NCI-H2171 treated with DMSO at 0.1 percent for 48 hours (cell line): ENCODE measurements around the gene AKAP6.

ENCODE experiments used
- DNase-seq: peaks from one replicate; lab custom pipeline; 2025; lab: John Stamatoyannopoulos, UW

The AKAP6 gene

DNA sequence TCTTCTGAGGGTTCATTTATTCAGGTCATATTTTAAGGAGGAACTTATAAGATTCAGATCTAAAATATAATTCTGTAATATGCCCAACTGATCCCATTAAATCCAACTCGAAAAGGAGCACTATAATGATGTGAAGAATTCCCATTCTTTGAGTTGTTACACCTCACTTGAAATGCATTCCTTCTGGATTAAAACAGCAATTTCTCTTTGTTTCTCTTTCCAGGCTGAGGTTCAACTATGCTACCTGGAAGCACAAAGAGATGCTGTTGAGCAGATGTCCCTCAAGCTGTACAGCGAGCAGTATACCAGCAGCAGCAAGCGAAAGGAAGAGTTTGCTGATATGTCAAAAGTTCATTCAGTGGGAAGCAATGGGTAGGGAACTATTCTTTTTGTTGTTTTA, 349.0 kb downstream of the AKAP6 start:
- no peak for DNase-seq

DNA sequence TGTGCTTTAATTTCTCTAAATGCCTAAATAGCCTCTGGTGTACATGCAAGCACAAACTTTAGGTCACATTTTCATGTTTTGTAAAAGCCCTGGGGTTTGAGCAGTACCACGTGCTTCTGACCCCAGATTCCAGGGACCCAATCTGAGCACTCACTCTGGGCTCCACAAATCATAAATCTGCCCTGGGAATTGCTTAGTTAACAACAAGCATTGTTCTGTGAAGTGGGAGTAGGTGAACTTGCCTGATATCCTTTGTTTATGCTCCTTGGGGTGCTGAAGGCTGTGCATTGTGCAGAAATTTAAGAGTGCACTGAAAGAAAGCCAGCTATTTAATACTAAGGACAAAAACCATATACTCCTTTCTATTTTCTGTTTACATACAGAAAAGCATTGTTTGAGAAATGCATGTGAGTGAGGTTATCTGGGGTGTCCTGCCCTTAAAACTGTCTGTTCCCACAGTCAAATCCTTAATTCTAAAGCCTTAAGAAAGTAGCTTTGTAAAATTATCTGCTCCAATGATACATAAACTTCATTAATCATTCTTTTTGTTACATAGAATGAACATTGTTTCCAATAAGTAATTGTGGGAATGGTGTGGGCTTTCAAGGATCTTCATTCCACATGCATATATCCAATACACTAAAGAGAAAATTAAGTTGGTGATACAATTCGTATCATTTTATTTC, 351.0 kb downstream of the AKAP6 start:
- no peak for DNase-seq

DNA sequence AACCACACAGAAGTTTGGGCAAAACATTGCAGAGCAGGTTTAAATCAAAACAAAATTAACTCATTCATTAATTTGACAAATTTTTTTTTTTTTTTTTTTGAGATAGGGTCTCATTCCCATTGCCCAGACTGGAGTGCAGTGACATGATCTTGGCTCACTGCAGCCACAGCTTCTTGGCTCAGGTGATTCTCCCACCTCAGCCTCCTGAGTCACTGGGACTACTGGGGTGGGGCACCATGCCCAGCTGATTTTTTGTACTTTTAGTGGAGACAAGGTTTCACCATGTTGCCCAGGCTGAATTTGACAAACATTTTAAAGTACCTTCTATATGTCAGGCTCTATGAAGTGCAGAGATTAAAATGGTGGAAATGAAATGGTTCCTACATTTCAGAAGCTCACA, 352.5 kb downstream of the AKAP6 start:
- DNase-seq, result no peak

DNA sequence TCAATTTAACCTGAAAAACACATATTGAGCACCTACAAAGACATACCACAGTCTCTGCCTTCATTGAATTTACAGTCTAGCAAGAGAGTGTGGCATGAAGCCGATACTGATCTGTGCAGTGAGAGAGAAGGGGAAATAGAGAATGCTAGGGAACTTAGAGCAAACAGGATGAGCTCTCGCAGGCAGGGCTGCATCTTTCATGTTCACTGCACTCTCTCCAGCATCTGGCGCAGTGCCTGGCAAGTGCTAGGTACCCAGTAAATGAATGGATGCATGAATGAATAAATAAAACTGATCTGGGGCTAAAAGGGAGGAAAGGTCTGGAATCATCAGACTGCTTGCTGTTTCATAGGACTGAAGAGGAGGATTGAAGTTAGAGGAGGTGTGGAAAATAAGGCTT, 353.1 kb downstream of the AKAP6 start:
- peak; percentile 5 for DNase-seq

DNA sequence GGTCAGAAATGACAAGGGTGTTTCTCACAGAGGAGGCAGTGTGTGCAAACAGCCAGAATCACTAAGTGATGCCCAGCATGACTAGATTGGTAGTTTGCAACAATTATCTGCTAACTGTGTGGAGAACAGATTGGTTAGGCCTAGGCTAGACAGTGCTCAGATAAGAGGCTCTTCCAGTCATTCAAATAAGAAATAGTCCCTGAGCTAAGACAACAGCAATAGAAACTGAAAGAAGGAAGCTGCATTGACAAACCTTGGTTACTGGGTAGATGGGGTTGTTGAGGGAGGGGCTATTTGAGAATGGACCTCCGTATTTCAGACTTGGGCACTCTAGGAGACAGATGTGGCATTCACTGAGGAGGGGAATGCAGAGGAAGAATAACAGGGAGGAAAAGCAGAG, 354.6 kb downstream of the AKAP6 start:
- DNase-seq, result no peak

DNA sequence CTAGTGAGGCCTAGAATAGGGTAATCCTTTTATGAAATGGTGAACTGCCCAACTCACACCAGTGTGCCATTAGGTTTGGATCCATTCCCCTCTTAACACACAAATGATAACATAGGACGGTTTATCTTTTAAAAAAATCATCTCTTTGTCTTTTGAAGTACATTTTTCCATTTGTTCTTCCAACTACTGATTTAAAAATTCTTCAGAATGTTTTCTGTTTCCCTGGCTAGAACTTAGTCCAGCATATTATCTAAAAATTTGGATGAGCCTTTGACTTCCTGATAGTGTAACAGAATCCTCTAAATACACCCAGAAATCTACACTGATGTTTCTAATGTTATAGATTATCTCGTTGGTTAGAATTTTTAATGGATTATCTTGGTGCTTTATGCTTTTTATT, 359.8 kb downstream of the AKAP6 start:
- DNase-seq, result no peak

DNA sequence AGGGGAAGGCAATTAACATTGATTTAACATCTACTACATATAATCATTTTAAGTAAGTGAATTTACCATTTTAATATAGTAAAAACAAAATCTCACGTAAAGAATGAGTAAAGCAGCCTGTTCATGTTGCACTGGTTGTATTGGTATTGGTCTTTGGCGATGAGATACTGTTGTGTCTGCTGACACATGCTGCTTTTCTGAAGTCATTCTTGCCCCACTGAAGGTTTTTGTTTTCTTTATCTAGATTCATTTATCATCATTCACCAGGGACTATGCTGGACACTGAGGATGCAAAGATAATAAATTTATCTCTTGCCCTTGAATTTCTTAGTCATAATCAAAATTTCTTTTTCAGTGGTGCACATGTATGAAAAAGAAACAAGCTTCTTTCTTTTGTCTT, 363.3 kb downstream of the AKAP6 start:
- no peak for DNase-seq

DNA sequence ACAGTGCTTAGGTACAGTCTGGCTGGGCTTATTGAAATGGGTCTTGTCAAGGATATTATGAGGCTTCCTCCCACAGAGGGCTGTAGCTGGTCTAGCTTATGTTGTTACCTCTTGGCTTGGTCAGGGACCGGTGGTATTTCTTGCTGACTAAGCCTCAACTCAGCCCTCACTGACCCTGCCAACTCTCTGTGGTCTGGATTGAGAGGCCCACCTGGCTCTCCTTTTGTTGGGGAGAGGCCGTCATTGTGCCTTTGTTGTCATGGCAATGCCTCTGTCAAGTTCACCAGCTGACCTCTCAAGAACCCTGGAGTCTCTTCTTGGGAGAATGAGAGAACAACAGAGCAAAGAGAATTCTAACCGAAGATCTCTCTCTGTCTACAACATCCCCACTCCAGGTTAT, 364.0 kb downstream of the AKAP6 start:
- no peak for DNase-seq

DNA sequence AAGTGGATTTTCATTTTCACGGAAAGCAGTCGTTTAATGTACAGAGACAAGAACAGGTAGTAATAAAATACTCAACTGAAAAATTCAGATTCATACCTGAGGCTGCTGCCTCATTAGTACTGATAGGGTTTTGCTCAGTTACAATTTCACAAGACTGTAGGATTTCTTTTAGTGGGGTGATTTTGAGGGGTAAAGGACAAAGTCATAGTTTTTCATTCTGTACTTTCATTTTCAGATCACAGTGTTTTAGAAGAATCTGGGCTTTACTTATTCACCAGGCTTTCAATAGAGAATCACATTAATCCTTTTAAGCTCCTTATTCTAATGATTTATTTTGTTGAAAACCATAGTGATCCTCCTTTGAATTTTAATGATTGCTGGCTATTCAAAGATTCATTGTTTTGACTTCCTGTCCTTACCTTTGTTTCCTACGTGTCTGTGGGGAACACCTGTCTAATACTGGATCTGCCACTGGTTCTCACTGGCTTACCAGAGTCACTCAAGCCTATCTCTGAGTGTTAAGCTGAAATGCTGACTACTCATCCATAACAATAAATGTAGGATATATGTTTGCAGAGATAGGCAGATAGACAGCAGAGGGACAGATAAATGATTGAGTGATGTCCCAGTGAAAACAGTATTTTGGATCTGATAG, 365.8 kb downstream of the AKAP6 start:
- DNase-seq, result no peak

DNA sequence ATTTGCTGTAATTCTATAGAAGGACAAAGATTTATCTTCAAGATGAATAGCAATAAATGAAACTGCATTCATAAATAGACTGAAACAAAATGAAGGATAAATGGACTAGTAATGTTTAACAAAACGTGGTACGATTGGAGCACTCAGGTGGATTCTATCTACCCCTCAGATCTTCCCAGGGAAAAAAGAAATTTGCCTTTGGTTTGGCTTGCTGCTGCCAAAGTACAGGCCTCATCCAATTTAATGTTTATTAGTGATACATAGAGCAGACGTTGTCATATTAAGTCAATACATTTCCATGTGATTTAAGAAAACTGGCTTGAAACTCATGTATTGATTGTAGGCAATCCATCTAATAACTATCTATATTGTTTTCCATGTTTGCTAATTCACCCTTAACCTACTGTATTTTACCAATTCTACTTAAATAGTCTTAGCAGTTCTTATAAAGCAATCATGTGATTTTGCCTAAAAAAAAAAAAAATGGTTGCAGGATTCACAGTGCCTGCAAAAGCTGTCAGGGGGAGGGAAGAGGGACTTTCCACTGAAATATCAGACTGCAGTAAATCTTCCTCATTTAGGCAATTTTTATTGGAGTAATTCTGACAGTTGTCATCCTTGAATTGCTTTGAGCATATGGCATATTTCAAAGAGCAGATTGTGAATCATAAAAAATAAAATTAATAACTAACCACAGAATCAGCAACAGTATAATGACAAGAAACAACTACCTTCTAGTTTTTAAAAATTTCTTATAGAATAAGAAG, 367.4 kb downstream of the AKAP6 start:
- DNase-seq, result peak; percentile 63

DNA sequence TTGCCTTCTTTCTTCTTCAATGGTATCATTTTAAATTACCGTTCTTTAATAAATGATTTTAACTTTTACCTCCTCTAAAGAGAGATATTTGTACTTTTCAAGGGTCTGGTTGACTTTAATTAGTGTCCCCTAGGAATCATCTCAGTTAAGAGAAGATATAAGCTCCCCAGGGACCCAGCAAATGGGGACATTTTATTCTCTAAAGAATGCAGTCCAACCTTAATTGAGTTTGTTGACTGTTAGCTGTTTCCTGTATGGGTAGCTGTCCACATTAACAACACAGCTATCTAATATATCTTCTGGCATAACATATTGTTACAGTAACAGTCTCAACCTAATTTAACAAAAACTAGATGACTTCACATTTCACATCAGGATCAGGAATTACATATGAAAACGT, 368.0 kb downstream of the AKAP6 start:
- DNase-seq, result peak; percentile 52

DNA sequence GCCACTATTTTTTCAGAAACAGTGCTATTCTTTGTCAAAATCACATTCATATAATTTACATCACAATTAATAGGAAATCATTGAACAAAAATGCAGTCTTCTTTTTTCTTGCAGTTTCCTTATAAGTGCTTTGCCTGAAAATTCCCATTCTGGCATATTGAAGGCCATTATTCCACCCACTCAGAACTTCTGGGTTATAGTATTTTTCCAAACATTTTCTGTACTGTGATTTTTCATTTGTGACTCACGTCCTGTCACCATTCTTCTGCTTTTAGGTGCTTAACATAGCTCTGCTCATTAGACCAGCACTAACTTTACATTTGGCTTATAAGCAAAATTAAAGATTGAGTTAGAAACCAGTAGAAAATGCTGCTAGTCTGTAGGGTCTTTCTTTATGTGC, 368.6 kb downstream of the AKAP6 start:
- no peak for DNase-seq

DNA sequence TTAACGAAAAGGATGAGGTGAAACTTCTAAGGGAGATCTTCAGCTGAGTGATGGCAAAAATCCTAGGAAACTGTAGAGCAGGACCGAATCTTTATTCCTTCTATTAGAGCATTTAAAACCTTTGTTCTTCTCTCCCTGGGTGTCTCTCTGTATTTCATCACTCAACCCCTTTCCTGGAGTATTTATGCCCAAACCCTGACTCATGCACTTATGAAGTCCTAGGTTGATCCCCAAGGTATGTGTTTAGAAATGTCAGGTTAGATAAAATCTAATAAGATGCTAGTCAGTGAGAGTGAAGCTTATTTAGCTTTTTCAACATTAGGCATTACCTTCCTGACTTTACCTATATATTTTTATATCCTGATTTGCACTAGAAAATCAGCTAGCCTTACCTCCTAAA, 369.7 kb downstream of the AKAP6 start:
- no peak for DNase-seq

DNA sequence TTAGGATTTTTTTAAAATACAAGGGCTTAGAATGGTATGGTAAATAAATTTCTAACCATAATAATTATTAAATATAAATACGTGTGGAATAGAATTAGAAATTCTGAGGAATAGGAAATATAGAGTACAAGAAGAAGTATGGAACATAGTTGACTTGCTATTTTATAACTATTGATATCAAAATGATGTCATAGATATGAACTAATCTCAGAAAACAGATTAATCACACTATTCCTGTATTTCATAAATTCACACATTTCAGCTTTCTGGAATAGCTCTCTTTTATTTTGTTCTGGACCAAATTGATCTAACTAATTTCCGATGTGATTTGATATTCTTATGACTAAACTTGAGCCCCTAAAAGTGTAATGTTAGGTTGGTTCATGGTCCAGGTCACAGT, 372.4 kb downstream of the AKAP6 start:
- no peak for DNase-seq

DNA sequence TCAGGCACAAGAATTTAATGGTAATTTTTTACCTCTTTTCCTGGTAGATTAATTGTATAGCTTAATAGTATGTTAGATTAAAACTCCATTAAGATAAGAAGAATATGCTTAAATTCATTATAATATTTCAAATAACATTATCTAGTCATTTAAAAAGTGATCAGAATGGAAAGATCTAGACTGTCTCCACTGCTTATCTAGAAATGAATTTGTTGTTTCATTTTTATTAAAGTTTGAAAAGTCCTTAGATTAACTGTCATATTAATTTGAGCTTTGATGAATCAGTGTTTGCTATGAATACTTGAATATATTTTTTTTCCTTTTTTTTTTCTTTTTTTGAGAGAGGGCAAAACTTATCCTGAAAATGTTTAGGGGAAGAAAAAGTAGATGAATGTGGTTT, 373.0 kb downstream of the AKAP6 start:
- no peak for DNase-seq

DNA sequence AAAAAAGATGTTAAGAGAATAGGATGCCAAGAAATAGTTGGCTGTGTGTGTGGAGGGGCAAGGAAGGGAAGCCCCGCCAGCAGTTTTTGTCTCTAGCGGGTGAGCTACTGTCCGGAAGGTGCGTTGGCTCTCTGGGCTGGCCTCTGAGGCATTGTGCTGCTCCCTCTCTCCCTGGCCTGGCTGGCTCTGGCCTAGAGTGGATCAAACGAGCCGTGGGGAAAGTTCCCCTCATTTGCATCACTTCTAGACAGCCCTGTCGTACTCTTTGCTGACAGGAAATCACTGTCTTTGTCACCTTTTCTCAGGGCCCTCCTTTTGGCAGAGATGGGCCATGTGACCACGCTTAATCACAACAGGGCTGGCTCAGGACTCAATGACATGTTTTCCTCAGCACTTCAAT, 373.5 kb downstream of the AKAP6 start:
- DNase-seq, result no peak

DNA sequence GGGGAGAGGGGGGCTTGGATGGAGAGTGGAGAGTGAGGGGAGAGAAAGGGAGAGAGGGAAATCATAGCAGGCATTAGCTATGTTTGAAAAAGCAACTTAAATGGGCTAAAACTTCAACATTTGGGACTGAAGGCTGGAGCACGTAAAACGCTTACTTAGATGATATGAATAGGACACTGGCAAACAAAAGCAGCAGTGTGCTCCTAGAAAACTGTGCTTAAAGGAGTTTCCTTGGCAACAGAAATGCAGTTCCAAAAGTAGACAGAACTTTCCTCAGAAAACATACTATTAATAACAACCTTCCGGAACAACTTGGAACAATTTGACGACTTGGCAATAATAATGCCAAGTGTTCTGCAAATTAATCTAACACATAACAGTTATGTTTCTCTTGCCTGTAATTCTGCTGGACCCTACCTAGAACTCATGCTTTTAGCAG, 374.1 kb downstream of the AKAP6 start:
- DNase-seq, result no peak

DNA sequence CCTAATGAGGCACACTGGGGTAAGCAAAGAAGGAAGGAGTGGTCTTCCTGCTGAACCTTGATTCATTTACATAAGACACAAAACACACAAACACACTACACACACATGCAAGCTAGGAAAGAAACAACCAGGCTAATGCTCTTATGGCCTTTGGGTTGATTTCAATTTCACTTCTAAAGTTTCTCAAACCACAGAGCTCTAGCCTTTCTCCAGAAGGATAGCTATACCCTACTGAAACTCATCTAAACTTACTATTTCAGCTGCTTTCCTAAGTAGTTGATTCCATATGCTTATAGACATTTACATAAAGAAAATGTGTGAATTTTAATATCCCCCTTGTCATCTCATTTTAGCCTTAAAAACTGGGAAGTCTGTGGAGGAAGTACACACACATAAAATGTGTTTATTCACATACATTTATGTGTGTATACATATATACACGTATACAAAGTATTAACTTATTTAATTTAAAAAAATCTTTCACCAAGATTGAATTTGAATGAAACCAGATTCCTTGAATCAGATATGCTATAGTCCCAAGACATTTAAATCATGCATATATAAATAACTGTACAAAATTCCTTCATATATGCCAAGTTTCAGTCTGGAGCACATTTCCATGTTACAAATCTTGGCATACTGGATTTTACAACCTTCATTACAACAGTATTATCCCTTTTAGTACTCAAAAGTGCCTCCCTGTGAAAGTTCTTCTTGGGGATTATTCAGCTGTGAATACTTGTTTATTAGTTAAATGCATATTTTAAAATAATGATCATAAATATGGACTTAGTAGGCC, 377.8 kb downstream of the AKAP6 start:
- DNase-seq, result no peak

DNA sequence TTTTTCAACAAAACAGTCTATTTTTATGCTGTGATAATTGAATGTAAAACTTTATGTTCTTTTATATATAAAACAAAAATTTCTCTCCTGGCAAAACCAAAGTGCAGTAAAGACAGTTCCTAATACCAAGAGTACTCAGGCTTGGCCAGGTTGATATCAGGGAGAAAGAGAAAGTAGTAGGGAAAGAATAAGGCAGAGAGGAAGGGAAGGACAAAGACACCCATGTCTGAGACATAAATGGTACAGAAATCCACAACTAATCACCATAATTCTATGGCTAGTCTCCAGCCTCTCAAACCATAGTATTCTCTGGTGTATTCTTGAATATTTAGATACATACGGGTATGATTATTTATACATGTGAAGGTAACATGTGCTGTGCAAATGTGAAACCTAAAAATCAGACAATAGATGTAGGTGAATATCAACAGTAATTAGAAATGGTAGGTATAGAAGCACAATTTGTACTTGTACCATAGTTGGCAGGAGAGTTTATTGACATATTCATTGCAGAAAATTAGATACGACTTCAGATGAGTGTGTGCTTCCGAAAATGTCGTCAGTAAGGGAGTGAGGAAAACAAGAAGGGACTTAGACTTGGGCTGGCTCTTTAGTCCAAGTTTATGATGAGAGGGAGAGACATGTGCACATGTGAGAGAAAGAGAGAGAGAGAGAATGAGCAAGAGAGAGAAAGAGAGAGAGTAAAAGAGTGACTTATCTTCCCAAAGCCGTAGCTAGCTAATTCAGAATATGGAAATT, 378.8 kb downstream of the AKAP6 start:
- no peak for DNase-seq

DNA sequence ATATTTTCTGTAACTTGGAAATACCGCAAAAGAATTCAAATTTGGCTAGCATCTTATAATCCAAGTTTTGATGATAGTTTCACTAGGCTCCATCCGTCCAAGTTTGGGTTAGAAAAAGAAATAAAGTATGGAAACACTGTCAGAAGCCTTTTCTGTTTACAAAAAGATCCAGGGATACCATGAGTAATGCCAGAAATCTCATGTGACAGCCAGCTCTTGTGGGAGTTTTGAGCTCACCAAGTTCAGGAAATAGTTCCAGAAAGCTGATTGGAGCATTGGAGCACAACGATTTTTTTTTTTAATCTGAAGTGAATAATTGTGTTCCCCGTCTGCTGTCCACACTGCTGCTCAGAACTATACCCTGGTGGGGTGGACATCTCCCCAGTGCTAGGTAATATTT, 379.9 kb downstream of the AKAP6 start:
- DNase-seq, result no peak

DNA sequence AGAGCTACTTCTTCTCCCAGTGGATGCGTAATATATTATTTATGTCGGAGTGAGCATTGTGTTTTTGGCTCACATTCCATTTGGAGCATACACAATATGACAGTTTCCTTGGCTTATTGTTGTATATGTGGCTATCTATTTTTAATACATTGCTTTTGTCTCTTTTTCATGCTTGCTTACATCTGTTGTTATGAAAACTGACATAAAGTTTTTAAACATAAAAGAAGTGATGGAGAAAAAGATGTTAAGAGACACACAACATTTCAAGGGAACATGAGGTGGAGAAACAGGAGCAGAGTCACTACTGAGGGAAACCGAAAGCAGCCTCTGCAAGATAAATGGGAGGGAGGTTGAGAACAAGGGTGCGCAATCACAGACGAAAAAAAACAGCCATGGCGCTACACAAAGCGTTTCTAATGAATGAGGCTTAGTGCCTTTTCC, 381.2 kb downstream of the AKAP6 start:
- no peak for DNase-seq
